ENCODE data around the gene FGF22. TPM values are rescaled to one million over a fixed set of nuclear protein-coding genes. Genes with fewer than 3 reads are reported as not detected.
"Not testable (repeated sequence)": the region's sequence is repeated elsewhere in the genome, so short reads cannot be mapped to it uniquely, and the experiment has no call there.

The FGF22 gene
- polyA plus RNA-seq, 2 of the 4 experiments (the other 2 are of a cell fraction) = 0.13 to 1.0 TPM

GRCh38 chr19:601310-601709 lies 38.4 kb upstream of the FGF22 start:
- WGBS (ENCODE audit: missing lambda C conversion rate) = 95% methylated on average over 28 of the region's 28 CpGs
- Histone ChIP-seq H3K4me1 (no peaks in the 10 kb centered on the region), H3K4me3 (no peak overlapping the region), H3K9me3 (no peaks in the 10 kb centered on the region), H3K4me2 (no peak overlapping the region), H3K27ac (no peak overlapping the region)
- CTCF ChIA-PET = interaction anchor here (1.9 kb wide), 1 partner anchor 13 kb away, joined by 4 read pairs; no protein-coding TSS in a partner anchor
- ATAC-seq (no peak), FAIRE-seq (no peak), DNase-seq (ENCODE audit: low read depth in 1 of 2, low spot score in 1 of 2) (no peak)
- no peak for TF ChIP-seq SREBF2 (IDR thresholded peaks at IDR 0.05)
- no peak for TF ChIP-seq CBX8 (IDR thresholded peaks at IDR 0.05)
- no peak for TF ChIP-seq E2F6 (IDR thresholded peaks at IDR 0.05; ENCODE audit: borderline replicate concordance, low read depth)
- TF ChIP-seq NR3C1 (IDR thresholded peaks at IDR 0.05) = no peak
- TF ChIP-seq TP53 (CRISPR knock-in tag; IDR thresholded peaks at IDR 0.05) = no peak
- TF ChIP-seq ZFP36 (IDR thresholded peaks at IDR 0.05; ENCODE audit: borderline replicate concordance, partially characterized antibody) = no peak
- TF ChIP-seq RAD21 (conservative IDR thresholded peaks at IDR 0.05 in 1 of 2, IDR thresholded peaks at IDR 0.05 in 1 of 2) = no peak
- POLR2A ChIA-PET = no interaction called here

- Histone ChIP-seq H3K4me2 (no peak overlapping the region), H3K27ac (no peak overlapping the region), H3K4me3 (no peak overlapping the region), H3K4me1 (no peaks in the 10 kb centered on the region), H3K9me3 (no peaks in the 10 kb centered on the region)
- CTCF ChIA-PET = interaction anchor here (1.9 kb wide), 1 partner anchor 13 kb away, joined by 4 read pairs; no protein-coding TSS in a partner anchor
- 82% methylated on average over 19 of the region's 25 CpGs for WGBS (ENCODE audit: missing lambda C conversion rate)
- FAIRE-seq = no peak
- POLR2A ChIA-PET = no interaction called here
- ATAC-seq = no peak
- DNase-seq (ENCODE audit: low read depth in 1 of 2, low spot score in 1 of 2) = no peak
- TF ChIP-seq CTCF (IDR thresholded peaks at IDR 0.05) (no peak), KDM5A (IDR thresholded peaks at IDR 0.05) (no peak), JUNB (IDR thresholded peaks at IDR 0.05) (no peak), ZNF302 (CRISPR knock-in tag; IDR thresholded peaks at IDR 0.05) (no peak), HOXB5 (CRISPR knock-in tag; IDR thresholded peaks at IDR 0.05) (no peak), E2F6 (IDR thresholded peaks at IDR 0.05; ENCODE audit: borderline replicate concordance, low read depth) (no peak), ESRRA (IDR thresholded peaks at IDR 0.05; ENCODE audit: borderline replicate concordance, low read length) (no peak), POLR2AphosphoS2 (conservative IDR thresholded peaks at IDR 0.05; ENCODE audit: low read length) (no peak)
Measured at GRCh38 chr19:601790-602189, 37.9 kb upstream of the FGF22 start.

- DNase-seq (ENCODE audit: low read depth in 1 of 2, low spot score in 1 of 2) (no peak), ATAC-seq (no peak), FAIRE-seq (no peak)
- TF ChIP-seq POLR2A (IDR thresholded peaks at IDR 0.05; ENCODE audit: low read length) = no peak
- no peak for TF ChIP-seq HOXA7 (CRISPR knock-in tag; IDR thresholded peaks at IDR 0.05)
- TF ChIP-seq ATOH8 (CRISPR knock-in tag; IDR thresholded peaks at IDR 0.05; ENCODE audit: low read depth) = no peak
- no peak for TF ChIP-seq USF2 (IDR thresholded peaks at IDR 0.05)
- no peak for TF ChIP-seq NR3C1 (IDR thresholded peaks at IDR 0.05)
- TF ChIP-seq TFCP2L1 (CRISPR knock-in tag; IDR thresholded peaks at IDR 0.05) = no peak
- TF ChIP-seq KDM5A (IDR thresholded peaks at IDR 0.05) = no peak
- no peak for TF ChIP-seq NFE2L2 (conservative IDR thresholded peaks at IDR 0.05; ENCODE audit: low read length)
- no peak for TF ChIP-seq MAZ (IDR thresholded peaks at IDR 0.05; ENCODE audit: borderline replicate concordance, low read depth, low read length)
- no peak for TF ChIP-seq MYC (IDR thresholded peaks at IDR 0.05; ENCODE audit: borderline replicate concordance, low read length)
- no peak for TF ChIP-seq ZC3H11A (IDR thresholded peaks at IDR 0.05)
- Histone ChIP-seq H3K27ac (no peak overlapping the region), H3K4me2 (no peak overlapping the region), H3K4me3 (no peak overlapping the region), H3K4me1 (no peaks in the 10 kb centered on the region), H3K9me3 (no peaks in the 10 kb centered on the region)
- ChIA-PET POLR2A (no interaction called here), CTCF (no interaction called here)
- WGBS (ENCODE audit: missing lambda C conversion rate) = 96% methylated on average over 18 of the region's 35 CpGs
Measured at GRCh38 chr19:602391-603301, 37.0 kb upstream of the FGF22 start.

- FAIRE-seq; H3K9me3 ChIP-seq; CTCF ChIA-PET; H3K4me3 ChIP-seq; H3K27ac ChIP-seq; H3K4me2 ChIP-seq; POLR2A ChIA-PET; H3K4me1 ChIP-seq; ATAC-seq; DNase-seq (ENCODE audit: low read depth in 1 of 2, low spot score in 1 of 2): not testable (repeated sequence)
- no CpG with 5 or more reads among the region's 13 CpGs for WGBS (ENCODE audit: missing lambda C conversion rate)
Measured at GRCh38 chr19:603302-603639, 36.4 kb upstream of the FGF22 start.

GRCh38 chr19:603779-604178 lies 35.9 kb upstream of the FGF22 start:
- DNase-seq (ENCODE audit: low read depth in 1 of 2, low spot score in 1 of 2); H3K9me3 ChIP-seq; H3K4me3 ChIP-seq; ATAC-seq; FAIRE-seq; POLR2A ChIA-PET; H3K27ac ChIP-seq; CTCF ChIA-PET; H3K4me1 ChIP-seq; H3K4me2 ChIP-seq: not testable (repeated sequence)
- WGBS (ENCODE audit: missing lambda C conversion rate) = 99% methylated on average over 11 of the region's 20 CpGs
